PC-3 (cell line): ENCODE data around the gene TRIM62.

Source experiments
- CTCF ChIP-seq: fragments of 300-600 bp; sonication (generic); conservative IDR thresholded peaks from 2 replicates; pipeline ENCODE4 v1.5.1; 2017; ENCODE audit warnings: antibody characterized with exemption, low read depth, mild to moderate bottlenecking, low read length
- EZH2 ChIP-seq: fragments of 300-600 bp; sonication (generic); IDR thresholded peaks from one replicate; pipeline ENCODE4 v1.6.1; 2017; ENCODE audit warnings: antibody characterized with exemption, mild to moderate bottlenecking, low read length; ENCODE audit not compliant: unreplicated experiment
- EZH2phosphoT487 ChIP-seq: fragments of 300-600 bp; sonication (generic); IDR thresholded peaks from 2 replicates; pipeline ENCODE4 v1.6.1; 2018; ENCODE audit warnings: mild to moderate bottlenecking, antibody characterized with exemption, low read length, borderline replicate concordance

GRCh38 chr1:33165809-33166208 is 16.0 kb downstream of the TRIM62 start:
- no peak for TF ChIP-seq CTCF
- no peak for TF ChIP-seq EZH2phosphoT487
- TF ChIP-seq EZH2, result no peak
